ENCODE measurements around the gene CAMSAP1.

The CAMSAP1 gene

DNA sequence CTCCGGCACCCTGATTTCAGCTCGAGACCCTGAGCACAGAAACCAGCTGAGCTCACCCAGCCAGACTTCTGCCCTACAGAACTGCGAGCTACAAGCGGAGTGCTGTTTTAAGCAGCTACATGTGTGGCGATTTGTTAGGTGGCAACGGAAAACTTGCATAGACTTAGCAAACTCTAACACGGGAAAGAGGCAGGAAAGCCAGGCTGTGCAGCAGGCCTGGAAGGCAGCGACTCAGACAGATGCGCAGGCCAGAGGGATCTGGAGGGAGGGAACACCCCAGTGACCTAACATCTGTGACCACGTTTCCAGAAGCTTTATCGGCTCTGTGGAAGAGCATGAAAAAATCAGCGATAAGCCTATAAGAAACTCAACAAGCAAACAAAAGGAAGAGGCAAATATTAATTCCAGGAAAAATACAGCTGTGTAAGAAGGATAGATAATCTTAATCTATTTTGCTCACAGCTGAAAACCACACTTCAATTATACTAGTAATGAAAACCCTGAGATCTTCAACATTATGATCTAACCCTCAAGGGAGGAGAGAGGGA lies 42.9 kb upstream of the CAMSAP1 start:
- H3K27me3 ChIP-seq (ENCODE audit: control insufficient read depth in 3 of 3, insufficient read depth in 3 of 3, low read depth in 1 of 3, low read length in 3 of 3) = no peaks in the 10 kb centered on the region
- peaks cover 32 to 84% of the 10 kb centered on the region in 2 donors for H3K36me3 ChIP-seq (replicated peaks in 1 of 2; ENCODE audit: control insufficient read depth in 2 of 2, insufficient read depth in 2 of 2, low read length in 2 of 2)
- H3K4me2 ChIP-seq (ENCODE audit: insufficient read depth, low read length, poor library complexity, severe bottlenecking) = no peak overlapping the region
- H3K4ac ChIP-seq (ENCODE audit: low read length) = no peak overlapping the region
- no peak overlapping the region for H2BK15ac ChIP-seq (ENCODE audit: low read length)
- H3K4me3 ChIP-seq (ENCODE audit: low read length in 2 of 2) = no peak overlapping the region
- H3K9ac ChIP-seq (ENCODE audit: low read depth, low read length, poor library complexity) = no peak overlapping the region
- peaks cover 5 to 8% of the 10 kb centered on the region in 2 donors for H3K4me1 ChIP-seq (ENCODE audit: control insufficient read depth in 2 of 2, insufficient read depth in 1 of 2, low read depth in 1 of 2, low read length in 2 of 2)
- peak overlapping the region; percentile 38 for H2BK120ac ChIP-seq (ENCODE audit: low read depth, low read length)
- no peak overlapping the region for H2BK5ac ChIP-seq (ENCODE audit: low read length)
- no peak overlapping the region for H4K91ac ChIP-seq (ENCODE audit: low read depth, low read length, poor library complexity)
- H3K14ac ChIP-seq (ENCODE audit: low read length) = no peak overlapping the region
- no peak for DNase-seq (ENCODE audit: low spot score)
- H3K9me3 ChIP-seq (replicated peaks in 1 of 2; ENCODE audit: control insufficient read depth in 2 of 2, insufficient read depth in 1 of 2, low read depth in 1 of 2, low read length in 2 of 2) = no peaks in the 10 kb centered on the region
- no peak overlapping the region for H3K18ac ChIP-seq (ENCODE audit: low read length)
- H3K27ac ChIP-seq (replicated peaks; ENCODE audit: low read length) = no peak overlapping the region
- H2AK5ac ChIP-seq (ENCODE audit: low read depth, low read length) = no peak overlapping the region
- H2AFZ ChIP-seq (ENCODE audit: low read length) = no peak overlapping the region
- no peak overlapping the region for H3K23ac ChIP-seq (ENCODE audit: low read depth, low read length, poor library complexity)
- H4K8ac ChIP-seq (ENCODE audit: low read depth, low read length) = no peak overlapping the region
- peaks cover 6% of the 10 kb centered on the region for H3K79me1 ChIP-seq (ENCODE audit: low read depth, low read length)
- H2BK12ac ChIP-seq (ENCODE audit: low read length) = no peak overlapping the region
- WGBS, 2 donors (ENCODE audit: extremely low coverage in 2 of 2, insufficient read length in 2 of 2, insufficient replicate concordance in 1 of 2) = no CpG with 5 or more reads among the region's 12 CpGs

DNA sequence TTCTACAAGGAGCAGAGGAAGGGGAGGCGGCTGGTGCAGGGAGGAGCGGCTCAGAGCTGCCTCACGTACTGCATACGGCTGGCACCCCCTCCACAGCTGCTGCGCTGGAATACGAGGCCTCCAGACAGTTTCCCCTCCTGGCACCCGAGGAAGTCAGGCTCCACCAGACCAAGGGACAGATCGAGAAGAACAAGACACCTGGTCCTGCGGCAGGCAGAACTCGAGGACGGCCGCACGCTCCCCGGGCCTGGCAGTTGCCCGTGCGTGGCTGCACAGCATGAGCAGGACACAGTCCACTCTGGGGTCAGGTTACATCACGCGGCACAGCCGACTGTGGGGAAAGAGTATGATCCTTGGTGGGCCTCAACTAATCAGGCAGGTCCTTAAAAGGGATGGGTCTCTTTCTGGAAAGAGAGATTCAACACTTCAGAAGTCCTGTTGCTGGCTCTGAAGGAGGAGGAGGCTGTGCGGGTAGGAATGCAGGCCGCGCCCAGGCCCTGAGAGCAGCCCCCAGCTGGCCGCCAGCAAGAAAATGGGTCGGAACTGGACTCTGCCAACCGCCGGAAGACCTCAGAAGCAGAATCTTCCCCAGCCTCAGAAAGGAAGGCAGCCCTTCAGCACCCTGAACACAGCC lies 42.3 kb upstream of the CAMSAP1 start:
- no peak overlapping the region for H4K8ac ChIP-seq (ENCODE audit: low read depth, low read length)
- no peak overlapping the region for H3K4me2 ChIP-seq (ENCODE audit: insufficient read depth, low read length, poor library complexity, severe bottlenecking)
- H3K27ac ChIP-seq (replicated peaks; ENCODE audit: low read length) = no peak overlapping the region
- H3K23ac ChIP-seq (ENCODE audit: low read depth, low read length, poor library complexity) = no peak overlapping the region
- no peak overlapping the region for H4K91ac ChIP-seq (ENCODE audit: low read depth, low read length, poor library complexity)
- H3K4me3 ChIP-seq (ENCODE audit: low read length in 2 of 2) = no peak overlapping the region
- no peak overlapping the region for H3K4ac ChIP-seq (ENCODE audit: low read length)
- H3K4me1 ChIP-seq (ENCODE audit: control insufficient read depth in 2 of 2, insufficient read depth in 1 of 2, low read depth in 1 of 2, low read length in 2 of 2) = peaks cover 5 to 8% of the 10 kb centered on the region in 2 donors
- peaks cover 37 to 84% of the 10 kb centered on the region in 2 donors for H3K36me3 ChIP-seq (replicated peaks in 1 of 2; ENCODE audit: control insufficient read depth in 2 of 2, insufficient read depth in 2 of 2, low read length in 2 of 2)
- peaks cover 6% of the 10 kb centered on the region for H3K79me1 ChIP-seq (ENCODE audit: low read depth, low read length)
- no peak overlapping the region for H2BK15ac ChIP-seq (ENCODE audit: low read length)
- H3K9me3 ChIP-seq (replicated peaks in 1 of 2; ENCODE audit: control insufficient read depth in 2 of 2, insufficient read depth in 1 of 2, low read depth in 1 of 2, low read length in 2 of 2) = no peaks in the 10 kb centered on the region
- H3K27me3 ChIP-seq (ENCODE audit: control insufficient read depth in 3 of 3, insufficient read depth in 3 of 3, low read depth in 1 of 3, low read length in 3 of 3) = no peaks in the 10 kb centered on the region
- no peak overlapping the region for H2AK5ac ChIP-seq (ENCODE audit: low read depth, low read length)
- H2BK5ac ChIP-seq (ENCODE audit: low read length) = no peak overlapping the region
- H3K9ac ChIP-seq (ENCODE audit: low read depth, low read length, poor library complexity) = no peak overlapping the region
- H3K14ac ChIP-seq (ENCODE audit: low read length) = no peak overlapping the region
- H3K18ac ChIP-seq (ENCODE audit: low read length) = peak overlapping the region; percentile 80
- H2AFZ ChIP-seq (ENCODE audit: low read length) = no peak overlapping the region
- no CpG with 5 or more reads among the region's 26 CpGs for WGBS, 2 donors (ENCODE audit: extremely low coverage in 2 of 2, insufficient read length in 2 of 2, insufficient replicate concordance in 1 of 2)
- peak overlapping the region; percentile 41 for H2BK12ac ChIP-seq (ENCODE audit: low read length)
- peak overlapping the region; percentile 38 for H2BK120ac ChIP-seq (ENCODE audit: low read depth, low read length)
- no peak for DNase-seq (ENCODE audit: low spot score)

DNA sequence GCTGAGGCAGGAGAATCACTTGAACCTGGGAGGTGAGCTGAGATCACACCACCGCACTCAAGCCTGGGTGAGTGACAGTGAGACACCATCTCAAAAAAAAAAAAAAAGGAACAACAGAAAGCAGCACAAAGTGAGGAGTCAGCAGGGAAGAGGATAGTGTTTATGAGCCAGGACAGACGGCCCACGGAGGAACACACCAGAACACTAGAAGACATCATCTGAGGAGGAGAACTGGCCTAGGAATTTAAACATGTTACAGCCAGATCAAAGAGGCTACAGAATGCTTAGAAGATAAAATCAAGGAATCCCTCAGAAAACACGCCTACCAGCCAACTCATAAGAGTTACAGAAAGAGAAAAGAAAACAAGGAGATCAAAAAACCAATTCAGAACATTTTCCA lies 41.6 kb upstream of the CAMSAP1 start:
- Histone ChIP-seq H3K4me2 (ENCODE audit: insufficient read depth, low read length, poor library complexity, severe bottlenecking) (no peak overlapping the region), H2BK120ac (ENCODE audit: low read depth, low read length) (no peak overlapping the region), H3K79me1 (ENCODE audit: low read depth, low read length) (peaks cover 6% of the 10 kb centered on the region), H3K14ac (ENCODE audit: low read length) (no peak overlapping the region), H2BK5ac (ENCODE audit: low read length) (no peak overlapping the region), H3K27ac (replicated peaks; ENCODE audit: low read length) (no peak overlapping the region), H3K18ac (ENCODE audit: low read length) (no peak overlapping the region), H3K9ac (ENCODE audit: low read depth, low read length, poor library complexity) (no peak overlapping the region), H3K4ac (ENCODE audit: low read length) (no peak overlapping the region), H2BK15ac (ENCODE audit: low read length) (no peak overlapping the region), H4K91ac (ENCODE audit: low read depth, low read length, poor library complexity) (no peak overlapping the region), H3K36me3 (replicated peaks in 1 of 2; ENCODE audit: control insufficient read depth in 2 of 2, insufficient read depth in 2 of 2, low read length in 2 of 2) (peaks cover 38 to 85% of the 10 kb centered on the region in 2 donors), H3K9me3 (replicated peaks in 1 of 2; ENCODE audit: control insufficient read depth in 2 of 2, insufficient read depth in 1 of 2, low read depth in 1 of 2, low read length in 2 of 2) (no peaks in the 10 kb centered on the region), H3K4me3 (ENCODE audit: low read length in 2 of 2) (no peak overlapping the region), H2BK12ac (ENCODE audit: low read length) (no peak overlapping the region), H2AFZ (ENCODE audit: low read length) (no peak overlapping the region), H3K4me1 (ENCODE audit: control insufficient read depth in 2 of 2, insufficient read depth in 1 of 2, low read depth in 1 of 2, low read length in 2 of 2) (peaks cover 5 to 8% of the 10 kb centered on the region in 2 donors), H4K8ac (ENCODE audit: low read depth, low read length) (no peak overlapping the region), H2AK5ac (ENCODE audit: low read depth, low read length) (no peak overlapping the region), H3K23ac (ENCODE audit: low read depth, low read length, poor library complexity) (no peak overlapping the region), H3K27me3 (ENCODE audit: control insufficient read depth in 3 of 3, insufficient read depth in 3 of 3, low read depth in 1 of 3, low read length in 3 of 3) (no peaks in the 10 kb centered on the region)
- WGBS, 2 donors (ENCODE audit: extremely low coverage in 2 of 2, insufficient read length in 2 of 2, insufficient replicate concordance in 1 of 2) = no CpG with 5 or more reads among the region's 4 CpGs
- DNase-seq (ENCODE audit: low spot score) = no peak

DNA sequence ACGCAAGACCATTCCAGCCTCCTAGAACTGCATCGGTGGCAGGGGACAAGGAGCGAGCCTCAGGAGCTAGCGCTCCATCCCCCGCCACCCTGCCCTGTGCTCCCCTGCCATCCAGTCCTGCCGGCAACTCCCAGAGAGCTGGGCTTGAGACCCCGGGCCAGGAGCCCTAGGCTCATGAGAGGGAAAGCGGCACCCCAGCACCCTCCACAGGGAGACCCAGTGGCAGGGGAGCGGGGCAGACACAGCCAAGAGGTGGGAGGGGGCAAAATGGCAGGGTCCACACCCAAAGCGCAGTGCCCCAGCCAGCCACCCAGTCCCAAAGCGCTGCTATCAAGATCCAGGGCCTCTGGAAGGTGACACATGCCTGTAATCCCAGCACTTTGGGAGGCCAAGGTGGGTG lies 41.1 kb upstream of the CAMSAP1 start:
- Histone ChIP-seq H3K14ac (ENCODE audit: low read length) (no peak overlapping the region), H3K36me3 (replicated peaks in 1 of 2; ENCODE audit: control insufficient read depth in 2 of 2, insufficient read depth in 2 of 2, low read length in 2 of 2) (peaks cover 38 to 87% of the 10 kb centered on the region in 2 donors), H3K9ac (ENCODE audit: low read depth, low read length, poor library complexity) (peak overlapping the region; percentile 44), H2AFZ (ENCODE audit: low read length) (no peak overlapping the region), H3K27ac (replicated peaks; ENCODE audit: low read length) (no peak overlapping the region), H3K4me2 (ENCODE audit: insufficient read depth, low read length, poor library complexity, severe bottlenecking) (no peak overlapping the region), H3K4me3 (ENCODE audit: low read length in 2 of 2) (no peak overlapping the region), H2BK120ac (ENCODE audit: low read depth, low read length) (no peak overlapping the region), H3K27me3 (ENCODE audit: control insufficient read depth in 3 of 3, insufficient read depth in 3 of 3, low read depth in 1 of 3, low read length in 3 of 3) (no peaks in the 10 kb centered on the region), H4K8ac (ENCODE audit: low read depth, low read length) (no peak overlapping the region), H3K18ac (ENCODE audit: low read length) (peak overlapping the region; percentile 17), H2AK5ac (ENCODE audit: low read depth, low read length) (no peak overlapping the region), H4K91ac (ENCODE audit: low read depth, low read length, poor library complexity) (no peak overlapping the region), H2BK12ac (ENCODE audit: low read length) (no peak overlapping the region), H3K9me3 (replicated peaks in 1 of 2; ENCODE audit: control insufficient read depth in 2 of 2, insufficient read depth in 1 of 2, low read depth in 1 of 2, low read length in 2 of 2) (no peaks in the 10 kb centered on the region), H2BK15ac (ENCODE audit: low read length) (no peak overlapping the region), H3K4ac (ENCODE audit: low read length) (no peak overlapping the region), H3K79me1 (ENCODE audit: low read depth, low read length) (peaks cover 6% of the 10 kb centered on the region), H3K4me1 (ENCODE audit: control insufficient read depth in 2 of 2, insufficient read depth in 1 of 2, low read depth in 1 of 2, low read length in 2 of 2) (peaks cover 5 to 8% of the 10 kb centered on the region in 2 donors), H2BK5ac (ENCODE audit: low read length) (no peak overlapping the region), H3K23ac (ENCODE audit: low read depth, low read length, poor library complexity) (peak overlapping the region; percentile 85)
- no CpG with 5 or more reads among the region's 11 CpGs for WGBS, 2 donors (ENCODE audit: extremely low coverage in 2 of 2, insufficient read length in 2 of 2, insufficient replicate concordance in 1 of 2)
- DNase-seq (ENCODE audit: low spot score) = no peak
